Activated CD4-positive, alpha-beta memory T cell treated with anti-CD3 and anti-CD28 coated beads, Interleukin-2, amount 10 ng/mL, durations not matched to agents 7 days and 5 days (primary cell): ENCODE data around the gene CCR5AS.

Experiments
- CTCF ChIA-PET: fragments of 350-600 bp; sonication (Branson Sonifier 250); formaldehyde crosslinking; loops from one replicate; lab custom pipeline; 2021; ENCODE audit warnings: antibody characterized with exemption, inconsistent platforms; lab: Charles Lee
- POLR2A ChIA-PET: fragments of 350-600 bp; sonication (Branson Sonifier 250); formaldehyde crosslinking; loops from one replicate; lab custom pipeline; 2021; ENCODE audit warnings: antibody characterized with exemption; lab: Charles Lee
- DNase-seq: peaks from one replicate; pipeline ENCODE4 v3.0.0-alpha.2; 2020
- H3K27ac Mint-ChIP-seq: one replicate; pipeline ENCODE4 v1.8.0; 2021; ENCODE audit warnings: mild to moderate bottlenecking, mixed read lengths
- H3K27me3 Mint-ChIP-seq: one replicate; pipeline ENCODE4 v1.8.0; 2021; ENCODE audit warnings: mixed read lengths
- H3K36me3 Mint-ChIP-seq: one replicate; pipeline ENCODE4 v1.8.0; 2021; ENCODE audit warnings: low read depth, mixed read lengths
- H3K4me1 Mint-ChIP-seq: one replicate; pipeline ENCODE4 v1.8.0; 2021; ENCODE audit warnings: mixed read lengths
- H3K4me3 Mint-ChIP-seq: one replicate; pipeline ENCODE4 v1.8.0; 2021; ENCODE audit warnings: mild to moderate bottlenecking, mixed read lengths
- H3K9me3 Mint-ChIP-seq: one replicate; pipeline ENCODE4 v1.8.0; 2021; ENCODE audit warnings: mixed read lengths

Gene CCR5AS

DNA sequence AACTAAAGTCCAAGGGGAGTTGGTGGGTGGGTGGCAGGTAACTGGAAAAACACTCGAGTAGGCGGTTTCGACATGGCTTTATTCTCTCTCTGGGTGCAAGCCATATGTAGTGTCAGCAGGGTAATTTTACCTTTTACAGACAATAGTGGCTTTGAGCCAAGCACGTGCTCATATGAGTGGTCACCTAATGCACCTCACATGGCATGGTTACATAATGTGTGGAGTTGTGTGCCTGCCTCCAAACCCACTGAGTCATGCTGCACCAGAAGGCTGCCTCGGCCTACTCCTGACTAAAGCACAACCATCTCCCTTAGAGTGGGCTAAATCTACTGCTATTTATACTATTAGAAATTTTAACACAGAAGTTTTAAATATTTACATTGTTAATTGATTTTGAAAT is 16.7 kb upstream of the CCR5AS start:
- H3K4me1 Mint-ChIP-seq = peaks cover 14% of the 10 kb centered on the region
- CTCF ChIA-PET = interaction anchor here (1.6 kb wide), 1 partner anchor 45 kb away, joined by 5 read pairs; no protein-coding TSS in a partner anchor
- no peaks in the 10 kb centered on the region for H3K9me3 Mint-ChIP-seq
- POLR2A ChIA-PET = no interaction called here
- H3K27me3 Mint-ChIP-seq = peaks cover 3% of the 10 kb centered on the region
- no peaks in the 10 kb centered on the region for H3K36me3 Mint-ChIP-seq
- DNase-seq = no peak
- no peak overlapping the region for H3K4me3 Mint-ChIP-seq
- no peak overlapping the region for H3K27ac Mint-ChIP-seq

DNA sequence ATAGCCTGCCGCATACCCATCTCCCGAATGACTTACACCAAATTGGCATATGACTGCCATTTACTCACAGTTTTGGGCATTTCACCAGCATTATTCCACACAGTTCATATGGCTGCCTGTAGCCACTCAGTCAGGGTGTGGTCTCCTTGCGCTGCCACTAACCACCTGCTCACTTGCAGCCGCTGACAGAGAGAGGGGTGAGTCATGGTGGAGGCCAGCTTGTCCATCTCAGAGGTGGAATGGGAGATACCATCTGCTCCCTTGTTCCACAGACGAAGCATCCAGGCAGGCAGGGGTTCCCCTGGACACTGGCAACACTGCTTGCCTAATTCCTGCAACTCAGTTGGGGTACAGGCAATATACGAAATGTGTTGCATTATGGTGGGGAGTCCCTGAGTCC is 15.8 kb upstream of the CCR5AS start:
- no peak for DNase-seq

DNA sequence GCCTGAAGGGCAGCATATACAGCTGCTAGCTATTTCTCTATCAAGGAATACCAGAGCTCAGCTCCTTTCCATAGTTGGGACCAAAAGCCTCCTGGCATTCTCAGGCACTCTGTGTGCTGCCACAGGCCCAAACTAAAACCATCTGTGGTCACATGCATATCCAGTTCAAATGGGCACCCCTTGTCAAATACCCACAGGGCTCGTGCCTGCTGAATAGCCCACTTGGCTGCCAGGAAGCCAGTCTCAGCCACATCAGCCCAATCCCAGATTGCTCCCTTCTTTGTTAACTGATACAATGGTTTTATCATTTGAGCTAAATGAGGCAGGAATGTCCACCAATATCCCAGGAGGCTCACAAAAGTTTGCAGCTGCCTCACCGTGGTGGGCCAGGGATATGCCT is 14.1 kb upstream of the CCR5AS start:
- Mint-ChIP-seq H3K4me1 (peaks cover 1% of the 10 kb centered on the region), H3K27ac (no peak overlapping the region), H3K4me3 (no peak overlapping the region), H3K9me3 (no peaks in the 10 kb centered on the region), H3K27me3 (no peaks in the 10 kb centered on the region), H3K36me3 (no peaks in the 10 kb centered on the region)
- ChIA-PET CTCF (no interaction called here), POLR2A (no interaction called here)
- no peak for DNase-seq

More for the DNA sequence above, 15.8 kb upstream of the CCR5AS start:
- no peak overlapping the region for H3K27ac Mint-ChIP-seq
- no peaks in the 10 kb centered on the region for H3K27me3 Mint-ChIP-seq
- H3K4me3 Mint-ChIP-seq = no peak overlapping the region
- ChIA-PET POLR2A (no interaction called here), CTCF (no interaction called here)
- H3K36me3 Mint-ChIP-seq = no peaks in the 10 kb centered on the region
- H3K9me3 Mint-ChIP-seq = no peaks in the 10 kb centered on the region
- H3K4me1 Mint-ChIP-seq = peaks cover 14% of the 10 kb centered on the region

DNA sequence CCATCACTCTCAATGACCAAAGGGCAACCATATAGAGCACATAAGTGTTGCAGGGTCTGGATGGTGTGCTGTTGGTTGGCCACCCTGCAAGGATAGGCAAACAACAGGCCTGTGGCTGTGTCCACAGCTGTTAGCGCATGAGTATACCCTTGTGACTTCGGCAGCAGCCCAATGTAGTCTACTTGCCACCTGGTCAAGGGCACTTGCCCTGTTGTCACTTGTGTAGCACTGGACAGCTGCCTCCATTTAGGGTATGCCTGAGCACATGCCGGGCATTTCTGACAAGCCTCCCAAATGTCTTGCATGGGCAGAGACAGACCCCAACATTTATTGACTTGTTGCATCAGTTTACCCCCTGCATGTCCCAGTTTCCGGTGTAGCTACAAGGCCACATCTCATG is 12.9 kb upstream of the CCR5AS start:
- CTCF ChIA-PET = no interaction called here
- POLR2A ChIA-PET = no interaction called here
- Mint-ChIP-seq H3K36me3 (no peaks in the 10 kb centered on the region), H3K4me3 (no peak overlapping the region), H3K9me3 (no peaks in the 10 kb centered on the region), H3K4me1 (no peaks in the 10 kb centered on the region), H3K27me3 (no peaks in the 10 kb centered on the region), H3K27ac (no peak overlapping the region)
- DNase-seq = no peak

DNA sequence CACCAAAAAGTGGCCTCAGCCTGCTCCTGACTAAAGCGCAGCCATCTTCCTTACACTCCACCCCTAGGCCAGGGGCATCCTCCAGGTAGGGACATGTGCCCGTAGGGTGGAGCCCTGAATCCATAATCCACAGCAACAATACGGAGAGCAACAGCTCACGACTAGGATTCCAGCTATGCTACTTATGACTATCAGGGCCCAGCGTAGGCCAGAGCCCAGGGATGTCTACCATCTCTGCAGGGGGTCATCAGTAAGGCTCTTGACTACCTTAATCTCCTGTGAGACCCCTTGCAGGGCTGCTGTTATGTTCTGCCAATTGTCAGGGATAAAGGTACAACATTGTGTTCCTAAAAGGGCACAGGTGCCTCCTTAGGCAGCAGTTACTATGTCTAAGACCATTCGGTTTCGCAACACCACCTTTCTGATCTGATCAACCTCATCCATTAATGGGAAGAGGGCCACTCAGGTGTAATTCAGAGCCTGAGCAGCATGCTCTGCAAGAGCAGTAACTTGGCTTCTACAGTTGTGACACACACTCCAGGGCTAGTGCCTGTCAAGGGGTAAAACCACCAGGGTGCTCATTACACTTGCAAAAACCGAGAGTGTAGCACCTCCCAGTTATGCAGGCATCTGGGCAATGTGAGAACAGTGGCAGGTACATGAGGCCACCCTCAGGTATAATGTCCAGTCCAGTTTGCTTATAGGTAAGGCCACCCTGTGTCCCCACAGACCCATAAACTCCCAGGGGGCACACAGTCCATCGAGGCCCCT is 11.2 kb upstream of the CCR5AS start:
- no peak overlapping the region for H3K4me3 Mint-ChIP-seq
- H3K36me3 Mint-ChIP-seq = no peaks in the 10 kb centered on the region
- no peaks in the 10 kb centered on the region for H3K4me1 Mint-ChIP-seq
- POLR2A ChIA-PET = no interaction called here
- H3K9me3 Mint-ChIP-seq = no peaks in the 10 kb centered on the region
- H3K27ac Mint-ChIP-seq = no peak overlapping the region
- no peaks in the 10 kb centered on the region for H3K27me3 Mint-ChIP-seq
- DNase-seq = no peak
- CTCF ChIA-PET = no interaction called here

DNA sequence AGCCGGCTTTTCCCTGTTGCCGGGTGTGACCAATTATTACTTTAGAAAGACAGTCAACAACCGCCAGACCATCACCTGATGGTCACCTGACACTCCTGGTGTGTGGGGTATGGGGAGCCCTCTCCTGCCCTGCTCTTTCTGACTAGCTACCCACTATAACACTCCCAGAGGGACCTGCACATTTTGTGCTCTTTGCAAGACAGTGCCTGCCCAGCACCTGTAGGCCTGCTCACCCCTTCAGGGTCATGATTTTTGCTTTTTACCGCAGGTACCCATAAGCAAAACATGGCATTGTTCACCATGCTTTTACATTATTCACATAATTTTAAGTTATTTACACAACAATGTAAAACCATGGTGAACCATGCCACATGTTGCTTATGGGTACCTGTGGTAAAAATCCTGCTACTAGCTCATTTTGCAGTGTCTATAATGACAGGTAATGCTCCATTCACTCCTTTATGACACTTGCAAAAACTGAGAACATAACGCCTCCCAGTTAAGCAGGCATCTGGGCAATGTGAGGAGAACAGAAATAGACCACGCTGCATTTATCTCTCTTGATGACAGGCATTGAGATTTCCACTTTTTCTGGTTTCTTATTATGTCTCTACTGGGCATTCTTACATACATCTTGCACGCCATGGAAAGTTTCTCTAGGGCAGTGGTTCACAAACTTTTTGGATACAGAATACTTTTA is 10.1 kb upstream of the CCR5AS start:
- Mint-ChIP-seq H3K4me1 (no peaks in the 10 kb centered on the region), H3K9me3 (no peaks in the 10 kb centered on the region), H3K4me3 (no peak overlapping the region), H3K27ac (no peak overlapping the region), H3K36me3 (no peaks in the 10 kb centered on the region), H3K27me3 (no peaks in the 10 kb centered on the region)
- ChIA-PET POLR2A (interaction anchor here (1.3 kb wide), 1 partner anchor 10 kb away, joined by 3 read pairs; the partner anchor contains the start of genes CCR5AS and CCRL2), CTCF (interaction anchor here (0.7 kb wide), 1 partner anchor 72 kb away, joined by 3 read pairs; no protein-coding TSS in a partner anchor)
- no peak for DNase-seq

DNA sequence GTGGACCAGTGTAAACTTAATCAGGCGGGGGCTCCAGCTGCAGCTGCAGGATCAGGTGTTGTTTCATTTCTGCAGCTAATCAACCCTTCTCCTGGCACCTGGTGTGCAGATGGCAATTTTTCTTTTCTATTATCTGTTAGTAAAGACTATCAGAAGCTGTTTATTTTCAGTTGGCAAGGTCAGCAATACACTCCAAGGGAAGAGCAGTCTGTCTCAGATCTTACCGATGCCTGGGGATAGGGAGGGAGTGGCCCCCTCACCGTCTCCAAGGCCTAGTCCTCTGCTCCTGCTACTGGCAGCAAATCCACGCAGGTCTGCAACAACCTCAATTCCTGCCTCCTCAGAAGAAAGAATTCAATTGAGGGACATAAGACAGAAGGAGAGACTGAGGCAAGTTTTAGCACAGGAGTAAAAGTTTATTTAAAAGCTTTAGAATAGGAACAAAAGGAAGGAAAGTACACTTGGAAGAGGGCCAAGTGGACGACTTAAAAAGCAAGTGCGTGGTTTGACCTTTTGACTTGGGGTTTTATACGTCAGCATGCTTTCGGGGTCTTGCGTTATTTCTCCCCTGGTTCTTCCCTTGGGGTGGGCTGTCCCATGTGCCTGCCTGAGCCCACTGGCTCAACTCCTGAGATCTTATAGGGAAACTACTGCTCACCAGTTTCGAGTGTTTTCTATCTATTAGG is 9.4 kb upstream of the CCR5AS start:
- no peaks in the 10 kb centered on the region for H3K27me3 Mint-ChIP-seq
- POLR2A ChIA-PET = interaction anchor here (1.3 kb wide), 1 partner anchor 9 kb away, joined by 3 read pairs; the partner anchor contains the start of genes CCR5AS and CCRL2
- CTCF ChIA-PET = no interaction called here
- H3K9me3 Mint-ChIP-seq = no peaks in the 10 kb centered on the region
- no peak overlapping the region for H3K4me3 Mint-ChIP-seq
- H3K4me1 Mint-ChIP-seq = no peaks in the 10 kb centered on the region
- DNase-seq = no peak
- H3K36me3 Mint-ChIP-seq = no peaks in the 10 kb centered on the region
- no peak overlapping the region for H3K27ac Mint-ChIP-seq

DNA sequence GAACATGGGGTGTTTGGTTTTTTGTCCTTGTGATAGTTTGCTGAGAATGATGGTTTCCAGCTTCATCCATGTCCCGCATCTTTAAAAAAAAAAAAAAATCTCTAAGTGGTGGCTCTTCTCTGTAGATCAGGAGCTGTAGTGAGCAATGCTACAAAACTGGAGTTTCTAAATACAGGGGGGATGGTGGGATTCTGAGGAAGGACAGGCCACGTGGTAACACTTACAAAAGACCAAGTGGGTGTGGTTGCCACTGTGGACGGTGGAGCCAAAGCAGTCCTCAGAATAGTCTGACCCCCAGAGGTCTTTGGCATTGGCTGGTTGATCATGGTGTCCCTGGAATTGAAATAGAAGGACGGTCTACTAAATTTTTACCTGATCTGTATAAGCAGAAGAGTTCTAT is 7.9 kb upstream of the CCR5AS start:
- DNase-seq = no peak
- no peak overlapping the region for H3K4me3 Mint-ChIP-seq
- ChIA-PET POLR2A (no interaction called here), CTCF (no interaction called here)
- H3K27ac Mint-ChIP-seq = no peak overlapping the region
- H3K36me3 Mint-ChIP-seq = no peaks in the 10 kb centered on the region
- H3K9me3 Mint-ChIP-seq = no peaks in the 10 kb centered on the region
- no peaks in the 10 kb centered on the region for H3K27me3 Mint-ChIP-seq
- peaks cover 2% of the 10 kb centered on the region for H3K4me1 Mint-ChIP-seq

DNA sequence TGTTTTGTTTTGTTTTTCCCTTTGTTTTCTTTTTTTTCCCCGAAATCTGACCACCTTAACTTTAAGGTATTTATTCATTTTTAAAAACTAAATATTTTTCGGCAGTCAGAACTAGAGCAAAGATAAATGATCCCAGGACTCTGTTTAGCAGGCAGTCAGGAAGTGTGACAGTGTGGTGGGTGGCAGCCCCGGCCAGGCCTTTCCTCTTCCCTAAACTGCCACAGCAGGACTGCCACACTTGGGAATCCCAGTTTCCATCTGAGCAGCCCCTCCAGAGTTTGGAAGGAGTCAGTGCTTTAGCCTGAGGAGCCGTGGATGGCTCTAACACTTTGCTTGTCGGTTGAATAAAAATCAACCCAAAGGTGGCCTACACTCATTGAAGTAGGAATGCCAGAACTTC is 7.1 kb upstream of the CCR5AS start:
- ChIA-PET CTCF (no interaction called here), POLR2A (no interaction called here)
- no peaks in the 10 kb centered on the region for H3K9me3 Mint-ChIP-seq

DNA sequence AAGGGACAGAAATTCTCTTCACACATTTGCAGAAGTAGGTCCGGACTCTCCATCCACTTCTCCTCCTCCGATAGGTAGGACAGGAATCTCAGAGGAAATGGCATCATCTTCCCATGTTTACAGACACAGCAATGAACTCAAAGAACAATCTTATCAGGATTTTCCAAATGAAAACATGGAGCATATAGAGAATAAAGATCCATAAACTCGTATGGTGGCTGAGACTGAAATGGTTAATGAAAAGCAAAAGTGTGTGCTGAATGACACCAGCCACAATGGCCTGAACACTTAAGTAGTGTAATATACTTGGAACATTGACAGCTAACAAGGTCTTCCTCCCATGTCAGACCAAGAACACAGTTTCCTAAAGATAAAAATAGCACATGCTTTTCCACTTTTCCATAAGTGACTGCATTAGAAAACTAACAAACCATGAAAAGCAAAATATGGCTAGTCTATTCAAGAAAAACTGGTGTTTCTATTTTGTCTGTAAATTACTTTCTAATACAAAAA is 6.0 kb upstream of the CCR5AS start:
- POLR2A ChIA-PET = no interaction called here
- CTCF ChIA-PET = no interaction called here
- Mint-ChIP-seq H3K4me3 (no peak overlapping the region), H3K9me3 (no peaks in the 10 kb centered on the region), H3K36me3 (peaks cover 12% of the 10 kb centered on the region), H3K4me1 (peaks cover 15% of the 10 kb centered on the region), H3K27ac (no peak overlapping the region), H3K27me3 (no peaks in the 10 kb centered on the region)
- DNase-seq = no peak

More for the DNA sequence above, 7.1 kb upstream of the CCR5AS start:
- H3K36me3 Mint-ChIP-seq = peaks cover 2% of the 10 kb centered on the region
- no peak for DNase-seq
- H3K4me1 Mint-ChIP-seq = peaks cover 6% of the 10 kb centered on the region
- H3K27ac Mint-ChIP-seq = no peak overlapping the region
- no peaks in the 10 kb centered on the region for H3K27me3 Mint-ChIP-seq
- H3K4me3 Mint-ChIP-seq = no peak overlapping the region

DNA sequence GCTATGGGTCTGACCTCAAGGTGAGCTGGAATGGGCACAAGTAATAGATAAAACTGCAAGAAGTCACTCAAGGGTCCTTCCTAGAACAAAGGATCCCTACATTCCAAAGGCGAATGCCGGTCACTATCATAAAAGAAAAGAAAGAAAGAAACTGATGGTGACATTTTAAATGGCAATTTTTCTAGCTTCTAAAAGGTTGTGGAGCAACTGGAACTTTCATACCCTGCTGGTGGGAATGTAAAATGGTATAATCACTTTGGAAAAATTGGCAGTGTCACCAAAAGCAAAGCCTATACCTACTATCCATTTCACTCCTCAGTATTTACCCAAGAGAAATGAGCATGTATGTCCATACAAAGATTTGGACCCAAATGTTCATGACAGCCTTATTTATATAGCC is 4.4 kb upstream of the CCR5AS start:
- ChIA-PET POLR2A (no interaction called here), CTCF (no interaction called here)
- DNase-seq = no peak
- Mint-ChIP-seq H3K9me3 (no peaks in the 10 kb centered on the region), H3K4me1 (peaks cover 31% of the 10 kb centered on the region), H3K27ac (no peak overlapping the region), H3K36me3 (peaks cover 12% of the 10 kb centered on the region), H3K4me3 (no peak overlapping the region), H3K27me3 (no peaks in the 10 kb centered on the region)

DNA sequence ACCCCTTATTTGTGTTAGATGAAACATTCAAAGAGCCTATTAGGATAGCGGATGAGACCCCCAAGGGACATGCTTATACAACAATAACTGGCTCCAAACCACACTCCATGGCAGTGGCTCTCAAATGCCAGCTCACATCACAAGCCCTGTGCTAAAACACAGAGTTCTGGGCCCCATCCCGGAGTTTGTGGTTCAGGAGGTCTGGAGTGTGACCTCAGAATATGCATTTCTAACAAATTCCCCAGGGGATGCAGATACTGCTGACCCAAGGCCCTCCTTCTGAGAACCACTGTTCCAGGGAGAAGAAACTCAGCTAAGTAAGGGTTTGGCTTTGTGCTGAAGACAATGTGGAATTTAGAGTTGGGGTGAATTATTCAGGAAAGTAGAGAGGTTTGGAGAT is 3.8 kb upstream of the CCR5AS start:
- Mint-ChIP-seq H3K4me3 (no peak overlapping the region), H3K9me3 (no peaks in the 10 kb centered on the region), H3K27me3 (no peaks in the 10 kb centered on the region), H3K36me3 (peaks cover 12% of the 10 kb centered on the region), H3K4me1 (peaks cover 33% of the 10 kb centered on the region), H3K27ac (no peak overlapping the region)
- no peak for DNase-seq
- POLR2A ChIA-PET = no interaction called here
- CTCF ChIA-PET = no interaction called here
